Fibroblast of villous mesenchyme (primary cell): ENCODE measurements around the gene TLR1. TPM values are rescaled to one million over a fixed set of nuclear protein-coding genes. Genes with fewer than 3 reads are reported as not detected.
A peak's percentile ranks its signal among the peaks of the same experiment; 100 is the strongest.

ENCODE experiments used
- DNase-seq: peaks from one replicate; pipeline ENCODE4 v3.0.0-alpha.2; 2010; ENCODE audit warnings: low read depth
- H3K4me3 ChIP-seq: 2 replicates; pipeline ENCODE4 v1.5.1; 2011; ENCODE audit warnings: low read depth, mild to moderate bottlenecking, low read length
- CTCF ChIP-seq: IDR thresholded peaks from 2 replicates; pipeline ENCODE4 v1.5.1; 2012; ENCODE audit warnings: low read depth, mild to moderate bottlenecking, low read length; ENCODE audit not compliant: insufficient read depth
- total RNA-seq: library from RNA; depleted of rRNA; stranded (reverse); fragments of >200 nt; gene quantifications from 2 replicates; pipeline ENCODE4 v1.2.3, GENCODE V29; 2012

The TLR1 gene
- total RNA-seq, 1 donor = 0.86 TPM

GRCh38 chr4:38765382-38765781 lies 39.2 kb downstream of the TLR1 start:
- H3K4me3 ChIP-seq = no peak overlapping the region
- peak; percentile 14 for DNase-seq
- TF ChIP-seq CTCF = no peak

- TF ChIP-seq CTCF = no peak
- no peak overlapping the region for H3K4me3 ChIP-seq
Measured at GRCh38 chr4:38764277-38764676, 40.3 kb downstream of the TLR1 start.

GRCh38 chr4:38762560-38762959 lies 42.0 kb downstream of the TLR1 start:
- TF ChIP-seq CTCF = no peak
- no peak for DNase-seq
- H3K4me3 ChIP-seq = no peak overlapping the region

More at GRCh38 chr4:38764277-38764676, 40.3 kb downstream of the TLR1 start:
- no peak for DNase-seq

GRCh38 chr4:38759790-38760122 lies 44.8 kb downstream of the TLR1 start:
- DNase-seq = no peak
- no peak for TF ChIP-seq CTCF
- H3K4me3 ChIP-seq = no peak overlapping the region

GRCh38 chr4:38759113-38759789 lies 45.3 kb downstream of the TLR1 start:
- peak; percentile 74 for DNase-seq
- no peak overlapping the region for H3K4me3 ChIP-seq
- peak; percentile 73 for TF ChIP-seq CTCF

GRCh38 chr4:38757945-38758600 lies 46.5 kb downstream of the TLR1 start:
- no peak overlapping the region for H3K4me3 ChIP-seq
- no peak for DNase-seq
- peak; percentile 14 for TF ChIP-seq CTCF
